Fibroblast of skin of back (primary cell): ENCODE measurements around the gene CTU2.

ENCODE experiments used
- DNase-seq: peaks from one replicate; pipeline ENCODE4 v3.0.0-alpha.2; 2013

Gene CTU2

GRCh38 chr16:88715312-88716190 is 9.2 kb downstream of the CTU2 start:
- no peak for DNase-seq

- no peak for DNase-seq
Measured at GRCh38 chr16:88716201-88716600, 9.9 kb downstream of the CTU2 start.

GRCh38 chr16:88716601-88717001 is 10.3 kb downstream of the CTU2 start:
- no peak for DNase-seq

DNA sequence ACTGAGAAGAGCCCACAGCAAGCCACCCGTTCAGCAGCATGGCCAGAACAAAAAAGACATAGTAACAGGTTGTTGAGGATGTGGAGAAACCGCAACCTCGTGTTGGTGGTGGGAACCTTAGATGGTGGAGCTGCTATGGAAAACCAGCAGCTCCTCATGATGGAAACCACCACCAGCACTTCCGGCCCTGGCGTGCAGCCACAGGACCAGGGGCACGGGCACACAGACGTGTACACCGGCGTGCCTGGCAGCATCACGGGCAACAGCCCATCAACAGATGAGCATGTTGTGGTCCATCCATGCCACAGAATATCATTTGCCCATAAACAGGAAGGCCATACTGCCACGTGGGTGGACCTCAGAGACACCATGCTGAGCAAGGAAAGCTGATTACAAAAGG is 11.9 kb downstream of the CTU2 start:
- DNase-seq = no peak

DNA sequence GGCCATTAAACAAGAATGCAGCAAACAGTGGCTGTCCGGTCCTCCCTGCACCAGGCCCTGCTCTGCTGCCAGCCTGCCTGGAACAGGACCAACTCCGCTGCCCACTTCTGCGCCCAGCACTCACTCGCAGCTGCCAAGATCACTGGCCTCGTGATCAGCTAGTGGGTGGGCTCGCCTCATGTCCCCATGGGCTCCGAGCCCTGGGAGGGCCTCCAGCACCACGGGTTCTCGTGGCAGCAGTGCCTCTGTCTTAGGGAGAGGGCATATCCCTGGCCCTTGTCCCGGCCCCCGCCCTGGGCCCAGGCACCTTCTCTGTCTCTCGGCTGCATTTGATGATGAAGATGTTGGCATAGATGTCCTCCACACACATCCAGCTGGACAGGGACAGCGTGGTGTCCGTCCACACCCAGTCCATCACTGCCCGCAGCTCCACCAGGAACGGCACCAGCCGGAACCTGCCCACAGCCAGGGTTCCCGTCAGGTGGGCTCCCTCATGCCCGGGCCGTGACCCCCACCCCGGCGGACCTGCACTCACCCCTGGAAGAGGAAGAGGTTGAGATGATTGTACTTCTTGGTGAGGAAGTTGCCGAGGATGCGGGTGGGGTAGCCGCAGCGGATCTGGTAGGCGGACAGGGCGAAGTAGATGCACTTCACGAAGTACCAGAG is 13.1 kb downstream of the CTU2 start:
- DNase-seq = no peak

DNA sequence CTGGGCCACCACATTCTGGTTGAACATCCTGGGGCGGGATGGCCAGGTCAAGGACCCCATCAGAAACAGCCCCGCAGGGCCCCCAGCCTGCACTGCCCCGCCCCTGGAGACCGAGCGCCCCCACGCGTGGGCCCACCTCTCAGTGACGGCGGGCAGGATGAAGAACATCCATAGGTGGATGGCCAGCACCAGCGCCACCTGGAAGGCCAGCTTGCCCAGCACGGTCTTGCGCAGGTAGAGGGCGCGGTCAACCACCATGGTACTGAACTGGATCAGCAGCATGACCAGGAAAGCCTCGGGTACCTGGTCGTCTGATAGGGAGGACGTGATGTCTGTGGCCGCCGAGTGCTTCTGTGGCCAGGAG is 13.6 kb downstream of the CTU2 start:
- DNase-seq = no peak

- no peak for DNase-seq
Measured at GRCh38 chr16:88720396-88720970, 14.2 kb downstream of the CTU2 start.

- DNase-seq = no peak
Measured at GRCh38 chr16:88721236-88721635, 14.9 kb downstream of the CTU2 start.

DNA sequence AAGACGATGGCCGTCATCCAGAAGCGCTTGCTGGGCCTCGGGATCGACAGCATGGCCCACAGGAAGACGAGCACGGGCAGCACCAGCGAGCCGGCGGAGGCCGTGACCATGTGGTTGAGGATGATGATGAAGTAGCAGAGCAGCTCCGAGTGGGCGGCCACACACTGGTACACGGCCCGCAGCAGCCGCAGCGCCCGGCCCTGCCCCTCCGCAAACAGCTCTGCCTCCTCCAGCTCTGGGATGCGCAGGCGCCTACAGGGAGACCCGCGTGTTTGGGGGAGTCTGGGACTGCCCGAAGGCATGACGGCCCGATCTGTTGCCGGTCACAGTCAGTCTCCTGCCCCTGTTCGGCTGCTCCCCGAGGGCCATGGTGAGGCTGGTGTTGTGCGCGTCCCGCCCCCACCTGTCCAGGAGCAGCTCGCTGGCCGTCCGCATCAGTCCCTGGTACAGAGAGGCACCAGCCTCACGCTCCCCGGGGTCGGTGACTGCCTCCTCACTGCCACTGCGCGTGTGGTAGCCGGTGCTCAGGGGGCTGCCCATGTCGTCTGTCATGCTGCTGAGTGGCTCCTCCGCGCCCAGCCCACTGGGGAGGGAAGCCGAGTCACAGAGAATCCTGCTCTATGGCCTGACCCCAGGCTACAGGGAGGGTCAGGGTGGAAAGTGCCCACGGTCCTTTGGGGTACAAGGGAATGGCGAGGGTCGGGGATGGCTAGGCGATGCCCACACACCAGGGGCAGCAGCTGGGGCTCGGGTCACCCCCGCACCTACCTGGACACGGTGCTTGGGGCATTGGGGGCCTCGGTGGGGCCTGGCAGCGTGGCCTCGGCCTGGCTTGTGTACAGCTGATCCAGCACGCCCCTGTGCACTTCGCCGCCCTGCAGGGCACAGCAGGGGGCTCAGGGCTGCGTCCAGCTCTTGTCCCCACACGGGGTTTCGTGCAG is 15.8 kb downstream of the CTU2 start:
- DNase-seq = no peak

GRCh38 chr16:88722784-88723506 is 16.6 kb downstream of the CTU2 start:
- no peak for DNase-seq

- DNase-seq = no peak
Measured at GRCh38 chr16:88723507-88723887, 17.2 kb downstream of the CTU2 start.

- DNase-seq = no peak
Measured at GRCh38 chr16:88723911-88724310, 17.6 kb downstream of the CTU2 start.

DNA sequence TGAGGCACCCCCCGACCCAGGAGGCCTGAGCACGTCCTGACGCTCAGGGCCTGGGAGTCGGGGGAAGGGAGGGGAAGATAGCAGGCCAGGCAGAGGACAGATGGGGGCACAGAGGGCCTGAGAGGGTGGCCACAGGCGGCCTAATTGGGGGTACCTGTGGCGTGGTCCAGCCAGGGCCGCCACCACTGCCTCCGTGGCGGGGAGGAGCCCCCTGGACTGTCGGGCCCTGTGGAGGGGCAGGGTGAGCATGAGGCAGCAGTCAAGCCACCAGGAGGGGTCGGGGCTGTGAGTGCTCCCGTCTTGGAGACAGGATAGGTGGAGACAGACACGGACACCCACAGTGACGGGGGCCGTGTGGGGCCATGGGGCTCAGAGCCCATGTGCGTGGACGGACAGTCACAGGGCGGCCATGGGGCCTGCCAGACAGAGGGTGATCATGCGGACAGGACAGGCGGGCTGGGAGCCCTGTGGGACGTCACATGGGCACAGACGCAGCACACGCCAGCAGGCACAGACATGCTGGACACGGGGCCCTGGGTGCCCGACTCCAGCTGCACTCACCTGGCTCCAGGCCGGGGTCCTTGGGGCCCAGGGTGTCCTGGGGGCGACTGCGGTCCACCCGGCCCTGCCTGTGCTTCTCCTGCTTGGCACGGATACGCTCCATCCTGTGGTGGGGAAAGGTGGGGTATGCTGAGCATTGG is 18.7 kb downstream of the CTU2 start:
- DNase-seq = no peak

DNA sequence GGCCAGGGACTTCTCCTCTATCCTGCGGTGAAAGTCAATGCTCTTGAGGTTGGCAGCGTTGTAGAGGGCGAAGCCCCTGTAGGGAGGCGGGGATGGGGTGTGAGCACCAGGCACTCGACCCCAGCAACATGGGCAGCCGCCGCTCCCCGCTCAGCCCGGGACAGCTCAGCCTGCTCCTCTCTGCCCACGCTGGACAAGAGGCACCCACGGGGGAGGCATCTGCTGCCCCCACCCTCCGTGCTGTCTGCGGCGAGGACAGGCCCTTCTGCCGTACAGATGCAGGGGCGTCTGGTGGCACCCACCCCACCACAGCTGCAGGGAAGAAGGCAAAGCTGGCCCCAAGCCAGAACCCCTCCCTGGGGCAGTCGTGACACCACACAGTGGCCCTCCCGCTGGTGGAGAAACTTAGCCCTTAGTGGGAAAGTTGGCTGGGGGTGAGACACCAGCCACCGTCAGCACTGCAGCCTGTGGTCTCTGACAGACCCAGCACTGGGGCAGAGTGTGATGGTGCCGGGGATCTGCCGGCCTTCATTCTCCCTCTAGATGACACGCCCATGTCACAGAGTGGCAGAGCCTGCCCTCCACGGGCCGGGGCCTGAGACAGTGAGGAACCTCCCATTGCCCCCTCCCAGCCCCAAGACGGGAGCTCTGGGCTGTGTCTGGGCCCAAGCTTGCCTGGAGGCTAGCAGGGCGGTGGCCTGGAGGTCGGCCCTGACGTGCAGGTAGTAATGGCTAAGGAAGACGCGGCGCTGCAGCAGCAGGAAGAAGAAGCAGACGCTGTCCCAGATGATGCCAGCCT is 19.5 kb downstream of the CTU2 start:
- DNase-seq = no peak

GRCh38 chr16:88726408-88726749 is 20.1 kb downstream of the CTU2 start:
- DNase-seq = no peak

DNA sequence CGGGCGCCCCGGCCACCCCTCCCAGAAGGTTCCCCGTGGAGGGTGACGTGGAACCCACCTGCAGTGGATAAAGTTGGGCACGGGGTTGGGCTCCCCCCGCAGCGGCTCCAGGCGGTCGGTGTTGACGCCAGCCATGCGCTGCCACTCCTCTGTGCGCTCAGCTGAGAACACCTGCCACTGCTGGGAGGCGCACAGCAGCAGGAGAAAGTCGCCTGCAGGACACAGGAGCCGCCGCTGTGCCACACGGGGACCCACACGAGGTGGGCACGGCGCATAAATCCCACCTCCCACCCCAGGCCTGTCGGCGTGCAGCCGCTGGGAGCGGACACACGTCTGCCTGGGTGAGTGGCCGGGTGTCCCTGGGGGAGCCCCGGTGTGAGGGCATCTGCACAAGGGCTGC is 20.7 kb downstream of the CTU2 start:
- DNase-seq = no peak

DNA sequence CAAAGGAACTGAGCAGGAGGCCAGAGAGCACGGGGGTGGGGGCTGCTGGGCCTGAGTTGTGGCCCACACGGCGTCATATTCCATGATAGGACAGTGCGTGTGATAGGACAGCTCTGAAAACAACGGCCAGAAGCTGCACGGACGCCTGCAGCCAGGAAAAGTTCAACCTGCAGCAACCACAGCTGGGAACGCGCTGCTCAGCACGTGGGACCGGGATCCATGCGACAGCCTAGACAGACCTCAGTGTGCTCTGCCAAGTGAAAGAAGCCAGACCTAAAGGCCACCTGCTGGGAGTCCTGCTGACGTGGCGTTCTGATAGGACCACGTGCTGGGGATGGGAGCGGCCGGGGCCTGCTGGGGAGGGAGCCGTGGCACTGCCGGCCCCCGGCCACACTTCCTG is 21.6 kb downstream of the CTU2 start:
- peak; percentile 37 for DNase-seq

DNA sequence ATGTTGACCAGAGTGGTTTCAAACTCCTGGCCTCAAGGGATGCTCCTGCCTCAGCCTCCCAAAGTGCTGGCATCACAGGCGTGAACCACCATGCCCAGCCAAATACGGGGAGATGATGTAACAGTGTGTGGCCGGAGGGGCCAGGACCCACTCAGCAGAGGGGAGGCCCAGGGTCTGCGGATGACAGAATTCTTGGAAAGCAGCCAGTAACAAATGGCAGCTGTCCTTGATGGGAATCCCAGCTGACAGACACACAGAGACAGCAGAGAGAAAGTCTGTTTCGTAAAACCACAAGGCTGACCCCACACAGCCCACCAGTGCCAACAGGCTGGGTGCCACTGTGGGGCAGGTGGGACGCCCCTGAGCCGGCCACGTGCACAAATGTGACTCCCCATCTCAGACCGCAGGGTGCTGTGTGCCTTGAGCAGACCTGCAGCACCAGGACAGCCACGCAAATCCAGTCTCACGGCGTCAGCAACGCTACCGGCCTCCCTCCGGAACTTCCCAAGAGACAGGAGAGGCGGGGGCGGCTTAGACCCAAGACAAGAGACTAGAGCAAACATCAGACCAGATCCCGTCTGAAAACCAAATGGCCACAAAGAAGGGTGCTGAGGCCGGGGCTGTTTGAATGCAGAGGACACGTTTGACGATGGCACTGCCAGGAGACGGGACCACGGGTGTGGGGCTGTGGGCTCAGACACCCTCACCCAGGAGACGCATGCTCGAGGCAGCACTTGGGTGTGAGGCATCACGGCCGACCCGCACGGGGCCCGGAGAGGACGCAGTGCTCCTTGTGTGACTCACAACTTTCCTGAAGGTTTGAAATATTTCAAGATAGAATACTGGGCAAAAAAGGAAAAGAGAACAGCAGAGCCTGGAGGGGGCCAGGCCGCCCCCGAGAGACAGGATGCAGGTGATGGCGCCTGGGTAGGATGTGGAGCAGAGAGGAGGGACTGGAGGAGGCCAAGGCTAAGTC is 24.6 kb downstream of the CTU2 start:
- no peak for DNase-seq

DNA sequence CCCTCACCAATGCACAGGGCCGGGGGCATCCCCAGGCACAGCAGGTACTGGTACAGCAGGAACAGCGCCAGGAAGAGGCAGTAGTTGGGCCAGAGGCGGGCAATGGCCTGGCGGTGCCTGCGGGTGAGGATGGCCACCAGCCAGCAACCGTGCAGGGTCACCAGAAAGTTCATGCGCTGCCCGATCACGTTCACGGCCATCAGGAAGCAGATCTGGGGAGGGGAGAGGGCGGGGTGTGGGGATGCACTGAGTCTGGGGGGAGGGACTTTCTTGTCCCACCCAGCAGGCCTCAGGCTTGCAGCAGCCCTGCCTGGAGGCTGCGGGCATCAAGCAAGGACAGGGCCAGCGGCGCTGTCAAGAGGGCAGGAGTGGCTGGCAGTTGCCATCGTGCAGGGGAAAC is 25.4 kb downstream of the CTU2 start:
- DNase-seq = no peak
